Lung (tissue), 12 donors: ENCODE results near the gene EVX1. TPM values are rescaled to one million over a fixed set of nuclear protein-coding genes. Genes with fewer than 3 reads are reported as not detected.

Experiments used
- ATAC-seq: fragments of 200-7000 bp; cut with Tn5 transposase; one replicate; pipeline ENCODE4 v1.9.1; 2020; ENCODE audit warnings: moderate number of reproducible peaks; ENCODE audit not compliant: insufficient read depth, low FRiP score
- DNase-seq, 3 donors: peaks; one replicate each; pipeline ENCODE4 v3.0.0-alpha.2; 2013 to 2017
- H3K27ac ChIP-seq, 2 donors: one replicate each; pipeline ENCODE4 v1.5.1; 2013; ENCODE audit warnings: mild to moderate bottlenecking in 2 of 2, moderate library complexity in 2 of 2, control low read depth in 1 of 2, inconsistent platforms in 1 of 2, low read depth in 1 of 2, low read length in 1 of 2
- H3K27me3 ChIP-seq, 3 donors: one replicate each; pipeline ENCODE4 v1.5.1; 2013; ENCODE audit warnings: low read length in 2 of 3; ENCODE audit not compliant: control insufficient read depth in 3 of 3, insufficient read depth in 3 of 3
- H3K36me3 ChIP-seq, 4 donors: one replicate each; pipeline ENCODE4 v1.5.1; 2013; ENCODE audit warnings: low read length in 4 of 4, mild to moderate bottlenecking in 1 of 4, moderate library complexity in 1 of 4; ENCODE audit not compliant: control insufficient read depth in 4 of 4, insufficient read depth in 4 of 4
- H3K4me1 ChIP-seq, 5 donors: one replicate each; pipeline ENCODE4 v1.5.1; 2013; ENCODE audit warnings: low read length in 5 of 5, mild to moderate bottlenecking in 2 of 5, moderate library complexity in 1 of 5; ENCODE audit not compliant: control insufficient read depth in 5 of 5, insufficient read depth in 5 of 5
- H3K4me3 ChIP-seq: one replicate; pipeline ENCODE4 v1.5.1; 2013; ENCODE audit warnings: mild to moderate bottlenecking, control low read depth, moderate library complexity
- H3K9ac ChIP-seq, 2 donors: one replicate each; pipeline ENCODE4 v1.5.1; 2013; ENCODE audit warnings: low read length in 2 of 2, control low read depth in 1 of 2; ENCODE audit not compliant: insufficient read depth in 1 of 2
- H3K9me3 ChIP-seq, 4 donors: one replicate each; pipeline ENCODE4 v1.5.1; 2013; ENCODE audit warnings: low read length in 3 of 4, mild to moderate bottlenecking in 1 of 4, moderate library complexity in 1 of 4; ENCODE audit not compliant: control insufficient read depth in 4 of 4, insufficient read depth in 3 of 4
- CTCF ChIP-seq: IDR thresholded peaks from 2 replicates; pipeline ENCODE4 v1.5.1; 2012; ENCODE audit warnings: mild to moderate bottlenecking; ENCODE audit errors: control extremely low read depth, extremely low read depth
- WGBS, 2 donors: extraction: QIAGEN DNeasy Blood & Tissue Kit; methylation state at CpG; one replicate each; pipeline ENCODE4 v1.1.7; 2013; 5-methylcytosine and 5-hydroxymethylcytosine counted together
- polyA plus RNA-seq, 2 donors: library from polyadenylated mRNA; stranded (reverse); fragments of 200-250 nt; gene quantifications; one replicate each; pipeline ENCODE4 v1.2.1, GENCODE V29; 2013
- total RNA-seq, 2 donors: library from RNA; depleted of rRNA in 1 of 2; stranded (reverse); fragments of >200 nt in 1 of 2; gene quantifications; one replicate each; pipeline ENCODE4 v1.2.1, GENCODE V29; 2014 to 2021
- donor health status: control.
- donor health status: control.
- donor health status: Bipolar disorder and iron deficiency.
- donor health status: healthy.
- donor health status: DM: yes; HTN: yes; CAD: no.

Gene EVX1
- total and polyA plus RNA-seq, 4 donors: not detected

- Histone ChIP-seq H3K9me3 (peaks cover 0 to 12% (median 0%) of the 10 kb centered on the region in 4 donors), H3K36me3 (no peaks in the 10 kb centered on the region), H3K27ac (no peak overlapping the region), H3K9ac (no peak overlapping the region), H3K27me3 (peaks cover 0 to 90% (median 90%) of the 10 kb centered on the region in 3 donors), H3K4me3 (no peak overlapping the region), H3K4me1 (peaks cover 0 to 27% (median 5%) of the 10 kb centered on the region in 5 donors)
- ATAC-seq (no peak), DNase-seq (peak in 1 of 3 donors; percentile 42)
- no peak for TF ChIP-seq CTCF
- 8 to 12% methylated on average over 29 of the region's 29 CpGs for WGBS, 2 donors
Observed at GRCh38 chr7:27198138-27198841, 44.3 kb upstream of the EVX1 start.

GRCh38 chr7:27198871-27199801 lies 43.5 kb upstream of the EVX1 start:
- no peak overlapping the region for H3K27ac ChIP-seq
- no peak for TF ChIP-seq CTCF
- H3K9me3 ChIP-seq: peaks cover 0 to 12% (median 0%) of the 10 kb centered on the region in 4 donors
- H3K27me3 ChIP-seq: peaks cover 0 to 90% (median 90%) of the 10 kb centered on the region in 3 donors
- peak in 1 of 3 donors; percentile 24 for DNase-seq
- ATAC-seq: no peak
- H3K9ac ChIP-seq: no peak overlapping the region
- H3K36me3 ChIP-seq: no peaks in the 10 kb centered on the region
- no peak overlapping the region for H3K4me3 ChIP-seq
- 4% methylated on average over 53 to 93 of the region's 93 CpGs for WGBS, 2 donors
- H3K4me1 ChIP-seq: peaks cover 0 to 27% (median 5%) of the 10 kb centered on the region in 5 donors

- Histone ChIP-seq H3K9ac (no peak within 1 kb of the TSS), H3K4me1 (peaks cover 0 to 29% (median 5%) of the 10 kb centered on the region in 5 donors), H3K9me3 (peaks cover 0 to 12% (median 0%) of the 10 kb centered on the region in 4 donors), H3K27me3 (peaks cover 0 to 90% (median 90%) of the 10 kb centered on the region in 3 donors), H3K27ac (no peak within 1 kb of the TSS), H3K4me3 (no peak within 1 kb of the TSS), H3K36me3 (no peaks in the 10 kb centered on the region)
- TF ChIP-seq CTCF: no peak
- WGBS, 2 donors: 1 to 3% methylated on average over 38 to 99 of the region's 99 CpGs
- peak in 1 of 3 donors; percentile 24 for DNase-seq
- no peak for ATAC-seq
Observed at GRCh38 chr7:27199849-27200760, 42.5 kb upstream of the EVX1 start, which contains the start of gene HOXA13. Gene HOXA13 (minus strand): TSS chr7:27200091. CDS start chr7:27200077, 14 bp downstream.
